GM21529 (cell line): ENCODE data around the gene SPOP.
"Not testable (repeated sequence)": the region's sequence is repeated elsewhere in the genome, so short reads cannot be mapped to it uniquely, and the experiment has no call there.

Source experiments
- ATAC-seq: cut with Tn5 transposase; IDR thresholded peaks from one replicate; pipeline ENCODE4 v1.9.1; 2021; ENCODE audit not compliant: unreplicated experiment

The SPOP gene

DNA sequence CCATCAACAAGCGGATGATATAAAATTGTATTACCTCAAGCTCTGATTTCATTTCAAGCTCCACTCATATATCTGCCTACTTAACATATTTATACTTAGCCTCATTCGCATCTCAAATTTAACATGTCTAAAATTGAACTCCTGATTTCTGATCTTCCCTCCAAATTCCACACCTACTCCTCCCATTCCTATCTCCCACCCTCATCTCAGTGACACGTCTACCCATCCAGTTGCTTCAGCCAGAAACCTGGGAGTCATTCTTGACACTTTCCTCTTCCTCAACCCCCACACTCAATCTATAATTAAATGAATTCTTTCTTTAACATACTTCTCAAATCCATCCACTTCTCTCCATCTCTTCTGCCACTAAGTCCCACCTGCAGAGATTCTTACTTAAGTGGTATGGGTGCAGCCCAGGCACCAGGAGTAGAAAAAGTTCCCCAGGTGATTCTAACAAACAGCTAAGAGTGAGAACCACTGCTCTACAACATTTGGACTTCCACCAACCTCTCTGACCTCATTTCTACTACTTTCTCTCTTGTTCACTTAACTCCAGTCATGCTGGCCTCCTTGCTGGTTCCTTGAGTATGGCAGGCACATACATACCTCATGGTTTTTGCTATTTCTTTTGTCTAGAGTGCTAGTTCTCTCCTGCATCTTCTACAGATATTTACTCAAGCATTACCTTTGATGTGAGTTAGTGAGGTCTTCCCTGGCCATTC is 18.1 kb downstream of the SPOP start:
- no peak for ATAC-seq

DNA sequence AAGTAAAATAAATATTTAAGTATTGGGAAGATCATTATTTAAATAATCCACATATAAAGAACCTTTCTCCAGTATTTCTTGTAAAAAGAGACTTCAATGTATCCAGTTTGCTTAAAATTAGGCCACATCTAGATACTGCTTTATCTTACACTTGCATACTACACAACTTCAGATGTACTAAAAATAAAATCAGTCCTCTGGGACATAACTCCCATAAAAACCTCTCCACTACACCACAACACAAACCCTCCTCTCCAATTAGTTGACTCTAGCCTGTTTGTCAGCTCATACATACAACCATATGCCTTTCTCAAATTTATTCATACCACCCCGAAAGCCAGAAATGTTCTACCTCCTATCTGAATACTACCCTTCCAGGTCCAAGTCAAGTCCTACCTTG is 21.6 kb downstream of the SPOP start:
- ATAC-seq, result no peak

DNA sequence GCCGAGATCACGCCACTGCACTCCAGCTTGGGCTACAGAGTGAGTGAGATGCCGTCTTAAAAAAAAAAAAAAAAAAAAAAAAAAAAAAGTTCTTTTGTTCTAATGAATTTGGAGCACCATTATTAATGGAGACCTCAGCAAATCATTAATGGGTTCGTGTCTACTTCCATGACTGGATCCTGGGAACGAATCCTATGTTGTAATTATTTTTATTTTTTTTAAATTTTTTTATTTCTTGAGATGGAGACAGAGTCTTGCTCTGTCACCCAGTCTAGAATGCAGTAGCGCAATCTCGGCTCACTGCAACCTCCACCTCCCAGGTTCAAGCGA is 30.7 kb downstream of the SPOP start:
- no peak for ATAC-seq

DNA sequence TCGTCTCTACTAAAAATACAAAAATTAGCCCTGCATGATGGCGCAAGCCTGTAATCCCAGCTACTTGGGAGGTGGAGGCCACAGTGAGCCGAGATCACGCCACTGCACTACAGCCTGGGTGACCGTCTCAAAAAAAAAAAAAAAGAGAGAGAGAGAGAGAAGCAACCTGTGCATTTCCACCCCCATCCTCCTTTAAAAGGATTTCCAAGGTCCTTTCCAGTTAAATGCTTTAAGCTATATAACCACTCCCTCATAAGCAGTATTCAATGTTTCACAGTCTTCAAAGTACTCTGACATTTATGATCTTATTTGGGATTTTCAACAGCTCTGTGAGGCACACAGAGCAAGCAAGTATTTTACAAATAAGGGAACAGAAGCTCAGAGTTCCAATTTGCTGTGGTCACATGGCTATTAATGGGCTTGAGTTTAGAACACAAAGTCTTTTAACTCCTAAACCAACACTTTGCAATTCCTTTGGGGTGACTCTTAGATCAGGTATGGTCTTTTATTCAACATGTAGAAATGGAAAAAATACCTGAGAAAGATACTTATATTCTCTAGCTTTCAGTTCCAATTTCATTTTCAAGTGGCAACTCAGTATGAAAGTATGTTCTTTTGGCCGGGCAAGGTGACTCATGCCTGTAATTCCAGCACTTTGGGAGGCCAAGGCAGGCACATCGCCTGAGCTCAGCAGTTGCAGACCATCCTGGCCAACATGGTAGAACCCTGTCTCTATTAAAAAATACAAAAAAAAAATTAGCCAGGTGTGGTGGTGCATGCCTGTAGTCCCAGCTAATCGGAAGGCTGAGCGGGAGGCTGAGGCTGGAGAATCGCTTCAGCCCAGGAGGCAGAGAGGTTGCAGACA is 31.3 kb downstream of the SPOP start:
- peak; percentile 85 for ATAC-seq

DNA sequence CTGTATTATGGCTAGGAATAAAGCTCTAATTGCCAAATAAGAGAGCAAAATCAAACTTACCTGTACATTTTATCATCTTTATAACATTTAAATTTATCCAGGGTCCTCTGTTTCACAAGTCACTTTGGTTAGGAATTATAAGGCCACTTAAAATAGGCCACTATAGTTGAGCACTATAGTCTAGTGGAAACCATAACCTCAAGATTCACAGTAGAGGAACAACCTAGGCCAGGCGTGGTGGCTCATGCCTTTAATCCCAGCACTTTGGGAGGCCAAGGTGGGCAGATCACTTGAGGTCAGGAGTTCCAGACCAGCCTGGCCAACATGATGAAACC is 31.9 kb downstream of the SPOP start:
- ATAC-seq, result not testable (repeated sequence)

DNA sequence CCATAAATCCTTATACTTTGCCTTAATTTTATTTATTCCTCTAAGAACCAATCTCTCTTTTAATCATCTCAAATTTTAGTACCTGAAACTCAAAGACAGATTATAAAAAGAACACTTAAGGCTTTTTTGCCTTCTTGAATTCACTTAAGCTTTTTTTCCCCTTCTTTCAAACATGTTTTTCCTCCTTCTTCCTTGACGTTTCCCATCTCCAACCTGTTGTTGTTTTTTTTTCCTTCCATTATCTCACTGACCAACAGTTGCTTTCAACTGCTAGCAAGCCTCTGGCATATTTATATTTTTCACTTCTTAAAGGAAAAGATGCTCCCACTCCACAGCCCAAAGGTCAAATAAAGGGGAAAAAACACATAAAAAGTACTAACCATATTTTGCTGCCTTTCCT is 32.2 kb downstream of the SPOP start:
- no peak for ATAC-seq

DNA sequence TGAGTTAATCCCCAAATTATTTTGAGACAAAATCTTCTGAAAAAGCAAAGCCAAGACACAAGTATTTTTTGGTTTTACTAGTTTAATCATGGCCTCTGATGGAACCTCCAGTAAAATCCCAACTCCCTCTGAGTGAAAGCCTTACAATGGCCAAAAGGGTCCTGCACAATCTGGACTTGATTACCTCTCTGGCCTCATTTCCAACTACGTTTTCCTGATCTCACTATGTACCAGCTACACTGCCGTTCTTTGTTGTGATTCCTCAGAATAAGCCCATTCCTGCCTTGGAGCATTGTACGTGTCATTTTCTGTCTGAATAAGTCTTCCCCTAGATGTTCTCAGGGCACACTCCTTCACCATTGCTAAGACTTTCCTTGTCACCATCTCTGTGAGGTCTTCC is 37.3 kb downstream of the SPOP start:
- no peak for ATAC-seq

DNA sequence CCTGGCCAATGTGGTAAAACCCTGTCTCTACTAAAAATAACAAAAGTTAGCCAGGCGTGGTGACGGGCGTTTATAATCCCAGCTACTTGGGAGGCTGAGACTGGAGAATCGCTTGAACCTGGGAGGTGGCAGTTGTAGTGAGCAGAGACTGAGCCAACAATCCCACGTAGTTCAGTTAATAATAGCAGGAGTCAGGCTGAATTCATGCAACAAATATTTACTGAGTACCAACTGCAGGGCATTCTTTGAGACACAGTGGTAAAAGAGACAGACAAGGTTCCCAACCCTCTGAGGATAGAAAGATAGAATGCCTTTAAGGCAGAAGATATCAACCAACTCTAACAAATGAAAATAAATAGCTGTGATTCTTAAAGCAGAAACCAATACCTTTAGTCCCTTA is 39.1 kb downstream of the SPOP start:
- no peak for ATAC-seq

DNA sequence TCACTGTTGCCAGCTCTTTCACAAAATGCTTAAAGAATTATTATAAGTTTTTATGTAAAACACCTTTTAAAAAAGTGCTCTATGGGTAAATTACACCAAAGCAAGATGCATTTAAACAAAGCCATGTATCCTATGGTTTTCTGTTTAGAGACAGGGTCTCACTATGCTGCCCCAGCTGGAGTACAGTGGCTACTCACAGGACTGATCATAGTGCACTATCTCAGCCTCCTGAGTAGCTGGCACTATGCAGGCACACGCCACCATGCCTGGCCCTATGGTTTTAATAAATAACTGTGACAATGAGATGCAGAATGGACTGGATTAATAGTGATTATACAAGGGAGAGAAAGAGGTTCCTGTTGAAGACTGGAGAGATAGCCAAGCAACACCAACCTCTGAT is 40.2 kb downstream of the SPOP start:
- ATAC-seq, result no peak

DNA sequence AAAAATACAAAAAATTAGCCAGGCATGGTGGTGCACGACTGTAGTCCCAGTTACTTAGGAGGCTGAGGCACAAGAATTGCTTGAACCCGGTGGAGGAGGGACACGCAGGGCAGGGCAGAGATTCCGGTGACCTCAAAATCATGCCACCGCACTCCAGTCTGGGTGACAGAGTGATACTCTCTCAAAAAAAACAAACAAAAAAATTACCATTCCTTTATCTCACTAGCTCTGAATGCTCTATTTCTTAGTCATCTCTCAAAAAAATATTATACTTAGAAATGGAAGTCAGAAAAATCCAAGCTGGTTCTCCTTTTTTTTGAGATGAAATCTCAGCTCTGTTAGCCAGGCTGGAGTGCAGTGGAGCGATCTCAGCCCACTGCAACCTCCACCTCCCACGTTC is 40.8 kb downstream of the SPOP start:
- no peak for ATAC-seq

DNA sequence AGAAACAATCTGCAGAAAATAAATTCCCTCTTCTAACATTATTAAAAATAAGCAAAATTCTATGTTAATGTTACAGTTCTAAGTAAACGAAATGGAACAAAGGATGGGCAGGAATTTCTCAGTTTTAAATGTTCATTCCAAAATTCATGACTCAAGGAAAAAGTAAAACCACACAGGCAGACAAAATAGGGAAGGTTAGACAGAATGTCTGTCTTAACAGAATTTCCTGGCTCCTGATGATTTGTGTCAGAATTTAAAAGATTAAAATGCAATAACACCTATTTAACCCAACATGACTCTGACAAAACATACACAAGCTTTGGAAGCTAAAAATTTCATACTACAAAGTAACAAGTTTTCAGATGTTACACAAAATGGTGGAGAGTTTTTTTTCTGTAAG is 42.8 kb downstream of the SPOP start:
- no peak for ATAC-seq

DNA sequence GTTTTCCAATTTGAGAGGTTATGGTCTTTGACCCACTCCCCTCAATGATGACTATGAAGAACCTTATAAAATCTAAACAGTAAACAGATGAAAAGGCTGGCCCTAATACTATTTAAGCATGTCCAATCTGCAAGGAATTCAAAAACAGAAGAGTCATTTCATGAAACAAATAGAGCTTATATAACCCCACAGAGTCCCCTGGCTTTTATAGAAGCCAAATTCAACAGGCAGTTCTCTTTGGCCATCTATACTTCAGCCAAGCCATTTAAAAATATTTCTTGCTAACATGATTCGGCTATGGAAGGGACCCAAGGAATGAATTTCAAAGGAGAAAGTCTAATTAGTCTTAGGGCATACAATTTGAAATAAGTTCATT is 43.4 kb downstream of the SPOP start:
- no peak for ATAC-seq

DNA sequence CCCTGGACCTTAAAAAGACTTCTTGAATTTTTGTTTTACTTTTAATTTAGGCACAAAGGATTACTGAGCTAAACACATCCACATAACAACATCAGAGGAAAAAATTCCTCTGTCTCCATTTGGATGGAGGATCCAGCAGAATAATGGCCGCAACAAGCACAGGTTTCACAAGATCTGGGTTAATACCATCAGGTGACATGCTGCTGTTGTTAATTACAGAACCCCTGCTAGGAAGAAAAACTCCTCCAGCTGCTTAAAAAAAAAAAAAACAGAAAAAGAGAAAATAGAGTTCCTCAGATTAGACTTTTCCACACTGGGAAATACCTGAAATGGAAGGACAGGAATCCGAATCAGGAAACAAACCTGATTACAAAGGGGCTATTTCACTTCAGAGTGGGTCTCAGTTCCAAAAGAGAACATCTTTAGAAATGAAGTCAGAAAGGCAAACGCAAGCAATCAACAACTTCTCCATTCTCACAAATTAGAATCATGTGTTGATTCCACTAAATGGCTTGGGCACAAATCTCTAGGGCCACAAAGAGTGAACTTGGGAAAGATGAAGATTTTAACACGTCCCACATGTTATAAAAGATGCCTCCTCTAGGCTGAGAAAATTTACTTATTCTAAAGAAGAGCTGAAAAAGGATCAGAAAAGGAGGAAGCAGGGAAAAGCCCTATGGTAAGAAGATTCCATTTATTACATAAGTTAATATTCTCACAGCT is 44.0 kb downstream of the SPOP start:
- no peak for ATAC-seq

DNA sequence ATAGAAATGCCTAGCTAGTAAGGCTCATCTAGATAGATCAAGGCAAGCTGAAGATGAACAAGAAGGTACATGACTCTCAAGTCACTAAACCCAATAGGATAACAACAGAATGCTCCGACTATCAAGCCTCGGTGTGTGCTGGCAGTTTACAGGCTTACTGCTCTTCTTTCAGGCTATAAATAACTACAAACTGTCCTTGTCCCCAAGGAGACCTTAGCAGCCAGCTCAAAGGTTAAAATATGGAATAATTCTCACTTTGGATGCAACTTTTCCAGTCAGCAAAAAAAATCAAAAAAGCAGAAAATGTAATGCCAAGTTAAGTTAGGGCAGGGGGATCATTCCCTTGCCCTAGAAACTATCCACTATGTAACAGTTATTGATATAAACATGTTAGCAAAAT is 44.6 kb downstream of the SPOP start:
- no peak for ATAC-seq

DNA sequence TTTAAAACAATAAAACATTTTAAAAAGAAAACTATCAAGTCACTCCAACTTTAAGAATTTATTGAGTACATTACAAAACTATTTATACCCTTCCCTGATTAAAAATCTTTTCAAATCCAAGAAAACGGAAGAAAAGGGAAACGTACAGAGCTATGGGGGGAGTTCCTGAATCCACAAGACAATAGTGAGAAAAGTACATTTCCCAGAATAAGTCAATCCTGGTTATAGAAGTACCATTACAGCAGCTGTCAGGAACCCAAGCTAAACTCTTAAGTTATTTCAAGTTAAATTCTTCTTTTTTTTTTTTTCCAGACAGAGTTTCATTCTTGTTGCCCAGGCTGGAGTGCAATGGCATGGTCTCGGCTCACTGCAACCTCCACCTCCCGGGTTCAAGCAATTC is 45.7 kb downstream of the SPOP start:
- no peak for ATAC-seq

DNA sequence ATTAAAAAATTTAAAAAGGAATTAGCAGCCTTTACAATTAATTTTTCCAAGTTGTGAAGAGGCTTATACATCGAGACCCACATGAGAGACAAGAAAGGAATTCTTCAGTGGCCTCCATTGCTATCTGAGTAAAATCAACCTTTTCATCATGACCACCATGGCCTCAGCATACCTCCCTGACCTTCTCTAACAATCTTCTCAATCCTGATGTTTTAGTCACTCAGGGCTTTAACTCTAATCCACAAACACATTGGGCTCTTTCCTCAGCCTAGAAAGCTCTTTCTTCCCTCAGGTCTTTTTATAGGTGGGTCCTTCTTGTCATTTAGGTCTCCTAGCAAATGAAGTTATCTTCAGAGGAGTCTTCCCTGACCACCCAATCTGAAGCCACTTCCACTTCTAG is 46.4 kb downstream of the SPOP start:
- no peak for ATAC-seq

DNA sequence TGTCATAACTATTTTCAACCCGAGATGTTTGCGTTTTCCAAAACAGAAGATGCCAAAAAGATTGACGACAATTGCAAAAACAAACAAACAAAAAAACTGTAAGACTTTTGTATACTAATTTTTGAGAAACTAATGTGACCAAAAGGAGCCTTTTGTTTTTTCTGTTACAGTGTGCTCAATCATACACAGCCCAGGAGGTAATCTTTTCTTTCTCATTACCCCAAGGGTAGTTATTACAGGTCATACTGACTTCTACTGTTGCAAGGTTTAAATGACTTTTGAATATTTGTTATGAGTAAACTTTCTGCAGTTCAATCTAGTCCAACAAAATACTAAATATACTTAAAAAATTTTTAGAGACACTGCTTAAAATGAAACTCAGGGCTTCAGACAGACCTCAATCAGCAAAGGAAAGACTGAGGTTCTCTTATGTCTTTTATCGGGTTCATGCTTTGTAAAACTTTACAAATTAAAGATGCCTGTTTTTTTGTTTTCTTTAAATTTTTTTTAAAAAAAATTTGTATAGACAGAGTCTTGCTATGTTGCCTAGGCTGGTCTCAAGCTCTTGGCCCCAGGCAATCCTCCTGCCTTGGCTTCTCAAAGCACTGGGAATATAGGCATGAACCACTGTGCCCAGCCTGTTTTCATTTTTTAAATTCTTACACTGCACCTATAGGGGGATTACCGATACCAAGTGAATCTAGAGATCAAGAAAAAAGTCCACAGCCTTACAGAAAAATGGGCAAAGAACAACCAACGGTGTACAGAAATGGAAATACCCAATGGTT is 47.6 kb downstream of the SPOP start:
- no peak for ATAC-seq

DNA sequence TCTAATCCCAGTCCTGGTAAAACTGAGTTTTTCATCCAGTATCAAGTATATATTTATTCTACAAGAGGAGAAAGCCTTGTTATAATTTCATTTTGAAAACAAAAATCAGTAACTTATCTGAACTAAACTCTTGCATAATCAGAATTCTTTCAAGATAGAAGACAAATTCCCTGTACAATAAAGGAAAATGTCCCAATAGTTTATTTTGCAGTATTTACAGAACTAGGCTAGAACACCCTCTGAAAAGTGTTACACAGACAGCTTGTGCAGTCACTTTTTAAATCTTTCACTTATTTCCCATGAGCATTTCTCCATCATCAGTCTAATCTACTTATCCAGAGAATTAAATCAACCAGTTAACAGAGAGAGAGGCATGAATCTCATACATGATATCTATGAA is 48.5 kb downstream of the SPOP start:
- ATAC-seq, result no peak

DNA sequence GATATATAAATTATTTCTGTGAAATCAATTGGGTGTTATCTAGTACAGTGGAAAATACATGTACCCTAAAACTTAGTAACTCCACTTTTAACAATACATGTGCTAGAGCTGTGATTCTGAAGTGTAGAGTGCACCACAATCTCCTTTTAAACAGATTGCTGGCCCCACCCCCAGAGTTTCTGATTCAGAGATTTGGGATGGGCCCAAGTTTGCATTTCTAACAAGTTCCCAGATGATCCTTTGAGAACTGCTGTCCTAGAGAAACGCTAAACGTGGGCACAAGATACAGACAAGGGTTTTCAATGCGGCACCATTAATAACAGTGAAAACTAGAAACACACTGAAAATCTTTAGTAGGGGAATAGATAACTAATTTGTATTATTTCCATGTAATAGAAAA is 53.0 kb downstream of the SPOP start:
- ATAC-seq, result no peak

DNA sequence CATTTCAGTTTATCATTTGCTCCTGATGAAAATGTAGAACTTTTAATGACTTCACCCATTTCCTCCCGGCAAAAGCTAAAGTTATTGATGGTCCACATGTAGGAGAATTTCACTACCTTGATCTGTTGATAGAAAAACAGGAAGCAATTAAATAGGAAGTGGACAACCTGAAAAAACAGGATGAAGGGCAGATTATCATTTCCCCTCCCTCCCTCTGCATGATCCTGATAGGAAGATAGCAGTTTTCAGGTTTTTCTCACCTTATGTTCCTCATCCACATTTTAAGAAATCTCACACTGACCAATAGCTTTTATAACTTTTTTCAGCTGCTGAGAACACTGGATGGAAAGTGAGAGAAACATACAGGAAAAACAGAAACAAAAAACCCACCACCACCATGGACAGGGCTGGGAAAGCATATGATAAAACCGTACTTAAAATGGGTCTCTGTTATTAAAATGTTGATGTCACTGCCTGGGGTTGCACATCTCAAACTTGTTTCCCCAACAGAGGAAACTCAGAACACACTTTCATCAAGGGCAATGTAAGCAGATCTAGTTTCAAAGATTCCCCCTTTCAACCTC is 55.9 kb downstream of the SPOP start:
- ATAC-seq, result no peak

DNA sequence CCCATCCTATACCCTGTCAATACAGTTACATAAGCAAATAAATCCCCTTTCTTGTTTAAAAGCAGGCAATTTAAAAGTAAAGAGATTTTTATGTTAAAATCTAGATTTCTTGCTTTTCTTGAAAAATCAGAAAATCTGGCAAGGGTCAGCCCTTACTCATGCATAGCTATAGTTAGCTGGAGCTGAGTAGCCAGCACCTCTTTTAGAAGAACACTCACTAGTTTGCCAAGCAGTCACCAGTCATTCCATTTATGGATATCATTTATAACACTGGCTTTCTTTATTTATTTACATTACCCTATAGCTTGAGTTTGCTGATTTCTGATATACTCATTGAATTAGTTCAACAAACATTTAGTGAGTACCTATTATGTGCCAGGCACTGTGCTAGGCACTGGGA is 56.5 kb downstream of the SPOP start:
- ATAC-seq, result no peak
